K562 (cell line): ENCODE data around the gene DGCR8. TPM values are rescaled to one million over a fixed set of nuclear protein-coding genes. Genes with fewer than 3 reads are reported as not detected.

ENCODE experiments used
- BDP1 ChIP-seq: IDR thresholded peaks from 3 replicates; pipeline ENCODE4 v1.6.1; 2011; ENCODE audit not compliant: insufficient read length, insufficient read depth
- FOXP1 ChIP-seq: sonication (generic); formaldehyde crosslinking; IDR thresholded peaks from 2 replicates; pipeline ENCODE4 v1.8.0; 2022; ENCODE audit warnings: mild to moderate bottlenecking, missing genetic modification reagents
- HSF4 ChIP-seq: fragments of 250-450 bp; sonication (Bioruptor Pico); IDR thresholded peaks from 2 replicates; pipeline ENCODE4 v2.1.2; 2022; ENCODE audit warnings: mild to moderate bottlenecking, moderate library complexity, borderline replicate concordance
- NFRKB ChIP-seq: fragments of 450-650 bp; IDR thresholded peaks from 2 replicates; pipeline ENCODE4 v1.6.1; 2016; ENCODE audit warnings: low read depth
- RFX5 ChIP-seq: IDR thresholded peaks from 2 replicates; pipeline ENCODE4 v1.6.1; 2011; ENCODE audit warnings: low read depth, mild to moderate bottlenecking, improper control_type of control experiment, low read length
- SPI1 ChIP-seq: IDR thresholded peaks from 2 replicates; pipeline ENCODE4 v1.6.1; 2011; ENCODE audit warnings: low read depth, low read length, control low read depth, borderline replicate concordance
- U2AF1 ChIP-seq: fragments of 200-400 bp; formaldehyde crosslinking; optimal IDR thresholded peaks from 2 replicates; pipeline ENCODE3; 2017; ENCODE audit warnings: mild to moderate bottlenecking, low read depth, low read length, moderate library complexity
- ZKSCAN1 ChIP-seq: fragments of 150-350 bp; IDR thresholded peaks from 2 replicates; pipeline ENCODE4 v1.6.1; 2016; ENCODE audit warnings: low read depth, low read length
- polyA plus RNA-seq, 8 experiments: library from polyadenylated mRNA; depleted of rRNA in 4 of 8; stranded (reverse) in 5 of 8; unstranded in 3 of 8; fragments of >200 nt; fragmentation: Nextera tagmentation in 2 of 8; fragmentation: Illumina TruSeq in 1 of 8; extraction: Ambion mirVana in 2 of 8; extraction: Trizol in 1 of 8; gene quantifications; 2 replicates each; pipeline versions ENCODE4 v1.2.1 to v1.2.3, GENCODE V29; 2011 to 2014; ENCODE audit warnings: inconsistent platforms in 1 of 8, missing spikeins in 1 of 8
- total RNA-seq, 7 experiments: library from RNA; depleted of rRNA in 6 of 7; stranded (reverse); fragments of >200 nt in 6 of 7; fragmentation: Illumina TruSeq in 2 of 7; extraction: Trizol in 2 of 7; gene quantifications; 2 replicates each; pipeline versions ENCODE4 v1.2.1 to v1.2.3, GENCODE V29; 2011 to 2021; ENCODE audit warnings: low replicate concordance in 1 of 7
- TF ChIP-seq, protein P1 (sequence below): fragments of 250-450 bp; sonication (Bioruptor Pico); IDR thresholded peaks from 2 replicates; pipeline ENCODE4 v1.4.0; 2020; ENCODE audit warnings: mild to moderate bottlenecking, moderate library complexity
- TF ChIP-seq, protein P2 (sequence below): fragments of 250-450 bp; sonication (Bioruptor Pico); IDR thresholded peaks from 2 replicates; pipeline ENCODE4 v1.8.0; 2021; ENCODE audit warnings: moderate library complexity, mild to moderate bottlenecking, inconsistent platforms
- TF ChIP-seq, protein P3 (sequence below): sonication (generic); formaldehyde crosslinking; IDR thresholded peaks from 2 replicates; pipeline ENCODE4 v1.8.0; 2023; ENCODE audit warnings: missing genetic modification reagents, mild to moderate bottlenecking, borderline replicate concordance
- TF ChIP-seq, protein P4 (sequence below): fragments of 250-450 bp; sonication (Bioruptor Pico); IDR thresholded peaks from 2 replicates; pipeline ENCODE4 v1.9.0; 2021; ENCODE audit warnings: mild to moderate bottlenecking, inconsistent platforms
- TF ChIP-seq, protein P5 (sequence below): fragments of 450-650 bp; IDR thresholded peaks from 2 replicates; pipeline ENCODE4 v1.6.1; 2016; ENCODE audit warnings: borderline replicate concordance

Gene DGCR8
- total and polyA plus RNA-seq, 9 of the 15 experiments (the other 6 are each of a cell fraction or from before 2014, with no cell fraction given): 5.9 to 144 (median 80.1) TPM

DNA sequence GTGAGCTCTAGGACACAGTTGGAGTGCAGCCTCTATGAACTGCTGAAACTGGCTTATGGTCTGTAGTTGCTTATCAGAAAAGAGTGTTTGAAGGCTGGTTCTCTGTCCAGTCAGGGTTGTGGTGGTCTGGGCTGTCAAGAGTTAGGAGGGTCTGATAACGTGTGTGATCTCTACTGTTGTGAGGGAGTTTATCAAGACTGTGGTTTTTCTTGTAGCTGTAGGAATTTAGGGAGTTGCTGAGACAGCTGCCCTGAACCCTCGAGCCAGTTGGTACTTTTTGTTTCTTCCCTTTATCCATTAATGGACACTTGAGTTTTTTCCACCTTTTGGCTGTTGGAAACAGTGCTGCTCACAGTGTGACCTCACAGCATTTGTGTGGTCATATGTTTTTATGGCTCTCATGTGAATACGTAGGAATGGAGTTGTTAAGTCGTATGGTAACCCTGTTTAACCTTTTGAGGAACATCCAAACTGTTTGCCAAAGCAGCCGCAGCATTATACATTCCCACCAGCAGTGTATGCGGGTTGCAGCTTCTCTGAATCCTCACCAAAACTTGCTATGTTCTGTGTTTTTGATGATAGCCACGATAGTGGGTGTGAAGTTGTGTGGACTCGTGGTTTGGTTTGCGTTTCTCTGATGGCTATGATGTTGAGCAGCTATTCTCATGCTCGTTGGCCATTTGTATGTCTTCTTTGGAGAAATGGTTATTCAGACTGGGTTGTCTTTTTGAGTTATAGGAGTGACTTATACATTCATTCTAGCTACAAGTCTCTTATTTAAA is 20.9 kb upstream of the DGCR8 start (continued):
- TF ChIP-seq, protein P1, sequence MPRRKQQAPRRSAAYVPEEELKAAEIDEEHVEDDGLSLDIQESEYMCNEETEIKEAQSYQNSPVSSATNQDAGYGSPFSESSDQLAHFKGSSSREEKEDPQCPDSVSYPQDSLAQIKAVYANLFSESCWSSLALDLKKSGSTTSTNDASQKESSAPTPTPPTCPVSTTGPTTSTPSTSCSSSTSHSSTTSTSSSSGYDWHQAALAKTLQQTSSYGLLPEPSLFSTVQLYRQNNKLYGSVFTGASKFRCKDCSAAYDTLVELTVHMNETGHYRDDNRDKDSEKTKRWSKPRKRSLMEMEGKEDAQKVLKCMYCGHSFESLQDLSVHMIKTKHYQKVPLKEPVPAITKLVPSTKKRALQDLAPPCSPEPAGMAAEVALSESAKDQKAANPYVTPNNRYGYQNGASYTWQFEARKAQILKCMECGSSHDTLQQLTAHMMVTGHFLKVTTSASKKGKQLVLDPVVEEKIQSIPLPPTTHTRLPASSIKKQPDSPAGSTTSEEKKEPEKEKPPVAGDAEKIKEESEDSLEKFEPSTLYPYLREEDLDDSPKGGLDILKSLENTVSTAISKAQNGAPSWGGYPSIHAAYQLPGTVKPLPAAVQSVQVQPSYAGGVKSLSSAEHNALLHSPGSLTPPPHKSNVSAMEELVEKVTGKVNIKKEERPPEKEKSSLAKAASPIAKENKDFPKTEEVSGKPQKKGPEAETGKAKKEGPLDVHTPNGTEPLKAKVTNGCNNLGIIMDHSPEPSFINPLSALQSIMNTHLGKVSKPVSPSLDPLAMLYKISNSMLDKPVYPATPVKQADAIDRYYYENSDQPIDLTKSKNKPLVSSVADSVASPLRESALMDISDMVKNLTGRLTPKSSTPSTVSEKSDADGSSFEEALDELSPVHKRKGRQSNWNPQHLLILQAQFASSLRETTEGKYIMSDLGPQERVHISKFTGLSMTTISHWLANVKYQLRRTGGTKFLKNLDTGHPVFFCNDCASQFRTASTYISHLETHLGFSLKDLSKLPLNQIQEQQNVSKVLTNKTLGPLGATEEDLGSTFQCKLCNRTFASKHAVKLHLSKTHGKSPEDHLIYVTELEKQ (CRISPR knock-in tag): no peak
- no peak for TF ChIP-seq FOXP1
- peak; percentile 81; the same call in 1 of the 2 replicates for TF ChIP-seq HSF4
- TF ChIP-seq, protein P2, sequence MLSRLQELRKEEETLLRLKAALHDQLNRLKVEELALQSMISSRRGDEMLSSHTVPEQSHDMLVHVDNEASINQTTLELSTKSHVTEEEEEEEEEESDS (CRISPR knock-in tag): no peak
- TF ChIP-seq ZKSCAN1: no peak; the same call in 1 of the 2 replicates
- TF ChIP-seq, protein P3, sequence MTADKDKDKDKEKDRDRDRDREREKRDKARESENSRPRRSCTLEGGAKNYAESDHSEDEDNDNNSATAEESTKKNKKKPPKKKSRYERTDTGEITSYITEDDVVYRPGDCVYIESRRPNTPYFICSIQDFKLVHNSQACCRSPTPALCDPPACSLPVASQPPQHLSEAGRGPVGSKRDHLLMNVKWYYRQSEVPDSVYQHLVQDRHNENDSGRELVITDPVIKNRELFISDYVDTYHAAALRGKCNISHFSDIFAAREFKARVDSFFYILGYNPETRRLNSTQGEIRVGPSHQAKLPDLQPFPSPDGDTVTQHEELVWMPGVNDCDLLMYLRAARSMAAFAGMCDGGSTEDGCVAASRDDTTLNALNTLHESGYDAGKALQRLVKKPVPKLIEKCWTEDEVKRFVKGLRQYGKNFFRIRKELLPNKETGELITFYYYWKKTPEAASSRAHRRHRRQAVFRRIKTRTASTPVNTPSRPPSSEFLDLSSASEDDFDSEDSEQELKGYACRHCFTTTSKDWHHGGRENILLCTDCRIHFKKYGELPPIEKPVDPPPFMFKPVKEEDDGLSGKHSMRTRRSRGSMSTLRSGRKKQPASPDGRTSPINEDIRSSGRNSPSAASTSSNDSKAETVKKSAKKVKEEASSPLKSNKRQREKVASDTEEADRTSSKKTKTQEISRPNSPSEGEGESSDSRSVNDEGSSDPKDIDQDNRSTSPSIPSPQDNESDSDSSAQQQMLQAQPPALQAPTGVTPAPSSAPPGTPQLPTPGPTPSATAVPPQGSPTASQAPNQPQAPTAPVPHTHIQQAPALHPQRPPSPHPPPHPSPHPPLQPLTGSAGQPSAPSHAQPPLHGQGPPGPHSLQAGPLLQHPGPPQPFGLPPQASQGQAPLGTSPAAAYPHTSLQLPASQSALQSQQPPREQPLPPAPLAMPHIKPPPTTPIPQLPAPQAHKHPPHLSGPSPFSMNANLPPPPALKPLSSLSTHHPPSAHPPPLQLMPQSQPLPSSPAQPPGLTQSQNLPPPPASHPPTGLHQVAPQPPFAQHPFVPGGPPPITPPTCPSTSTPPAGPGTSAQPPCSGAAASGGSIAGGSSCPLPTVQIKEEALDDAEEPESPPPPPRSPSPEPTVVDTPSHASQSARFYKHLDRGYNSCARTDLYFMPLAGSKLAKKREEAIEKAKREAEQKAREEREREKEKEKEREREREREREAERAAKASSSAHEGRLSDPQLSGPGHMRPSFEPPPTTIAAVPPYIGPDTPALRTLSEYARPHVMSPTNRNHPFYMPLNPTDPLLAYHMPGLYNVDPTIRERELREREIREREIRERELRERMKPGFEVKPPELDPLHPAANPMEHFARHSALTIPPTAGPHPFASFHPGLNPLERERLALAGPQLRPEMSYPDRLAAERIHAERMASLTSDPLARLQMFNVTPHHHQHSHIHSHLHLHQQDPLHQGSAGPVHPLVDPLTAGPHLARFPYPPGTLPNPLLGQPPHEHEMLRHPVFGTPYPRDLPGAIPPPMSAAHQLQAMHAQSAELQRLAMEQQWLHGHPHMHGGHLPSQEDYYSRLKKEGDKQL (CRISPR knock-in tag): no peak
- no peak for TF ChIP-seq SPI1
- TF ChIP-seq, protein P4, sequence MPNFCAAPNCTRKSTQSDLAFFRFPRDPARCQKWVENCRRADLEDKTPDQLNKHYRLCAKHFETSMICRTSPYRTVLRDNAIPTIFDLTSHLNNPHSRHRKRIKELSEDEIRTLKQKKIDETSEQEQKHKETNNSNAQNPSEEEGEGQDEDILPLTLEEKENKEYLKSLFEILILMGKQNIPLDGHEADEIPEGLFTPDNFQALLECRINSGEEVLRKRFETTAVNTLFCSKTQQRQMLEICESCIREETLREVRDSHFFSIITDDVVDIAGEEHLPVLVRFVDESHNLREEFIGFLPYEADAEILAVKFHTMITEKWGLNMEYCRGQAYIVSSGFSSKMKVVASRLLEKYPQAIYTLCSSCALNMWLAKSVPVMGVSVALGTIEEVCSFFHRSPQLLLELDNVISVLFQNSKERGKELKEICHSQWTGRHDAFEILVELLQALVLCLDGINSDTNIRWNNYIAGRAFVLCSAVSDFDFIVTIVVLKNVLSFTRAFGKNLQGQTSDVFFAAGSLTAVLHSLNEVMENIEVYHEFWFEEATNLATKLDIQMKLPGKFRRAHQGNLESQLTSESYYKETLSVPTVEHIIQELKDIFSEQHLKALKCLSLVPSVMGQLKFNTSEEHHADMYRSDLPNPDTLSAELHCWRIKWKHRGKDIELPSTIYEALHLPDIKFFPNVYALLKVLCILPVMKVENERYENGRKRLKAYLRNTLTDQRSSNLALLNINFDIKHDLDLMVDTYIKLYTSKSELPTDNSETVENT (CRISPR knock-in tag): peak; percentile 75
- no peak; the same call in none of the 2 replicates for TF ChIP-seq NFRKB
- TF ChIP-seq U2AF1: no peak
- no peak for TF ChIP-seq BDP1
- TF ChIP-seq, protein P5, sequence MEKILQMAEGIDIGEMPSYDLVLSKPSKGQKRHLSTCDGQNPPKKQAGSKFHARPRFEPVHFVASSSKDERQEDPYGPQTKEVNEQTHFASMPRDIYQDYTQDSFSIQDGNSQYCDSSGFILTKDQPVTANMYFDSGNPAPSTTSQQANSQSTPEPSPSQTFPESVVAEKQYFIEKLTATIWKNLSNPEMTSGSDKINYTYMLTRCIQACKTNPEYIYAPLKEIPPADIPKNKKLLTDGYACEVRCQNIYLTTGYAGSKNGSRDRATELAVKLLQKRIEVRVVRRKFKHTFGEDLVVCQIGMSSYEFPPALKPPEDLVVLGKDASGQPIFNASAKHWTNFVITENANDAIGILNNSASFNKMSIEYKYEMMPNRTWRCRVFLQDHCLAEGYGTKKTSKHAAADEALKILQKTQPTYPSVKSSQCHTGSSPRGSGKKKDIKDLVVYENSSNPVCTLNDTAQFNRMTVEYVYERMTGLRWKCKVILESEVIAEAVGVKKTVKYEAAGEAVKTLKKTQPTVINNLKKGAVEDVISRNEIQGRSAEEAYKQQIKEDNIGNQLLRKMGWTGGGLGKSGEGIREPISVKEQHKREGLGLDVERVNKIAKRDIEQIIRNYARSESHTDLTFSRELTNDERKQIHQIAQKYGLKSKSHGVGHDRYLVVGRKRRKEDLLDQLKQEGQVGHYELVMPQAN: no peak
- TF ChIP-seq RFX5: no peak
